Measurements from ENCODE around the gene GRID2. TPM values are rescaled to one million over a fixed set of nuclear protein-coding genes. Genes with fewer than 3 reads are reported as not detected.
"Not testable (repeated sequence)": the region's sequence is repeated elsewhere in the genome, so short reads cannot be mapped to it uniquely, and the experiment has no call there.

Gene GRID2
- total RNA-seq, 1 donor from 2014 or later: 33.8 TPM

DNA sequence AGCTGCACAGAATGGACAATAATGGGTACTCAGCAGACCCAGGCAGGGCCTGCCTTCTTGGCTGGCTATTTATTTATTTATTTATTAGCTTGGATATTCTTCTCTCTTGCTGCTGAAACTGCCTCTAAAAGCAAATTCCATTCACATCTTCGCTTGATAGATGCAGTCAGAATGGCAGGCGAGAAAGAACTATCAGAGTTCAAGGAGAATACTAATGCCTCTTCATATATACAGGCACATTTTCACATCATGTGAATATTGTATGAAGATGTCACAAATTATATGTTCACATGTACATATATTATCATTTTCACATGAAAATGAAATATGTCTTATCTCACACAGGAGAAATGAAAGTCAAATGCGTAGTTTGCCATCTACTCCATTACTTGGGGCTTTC is 1045.1 kb downstream of the GRID2 start:
- no peak for DNase-seq (ENCODE audit: low spot score in 2 of 2)
- FAIRE-seq: no peak

DNA sequence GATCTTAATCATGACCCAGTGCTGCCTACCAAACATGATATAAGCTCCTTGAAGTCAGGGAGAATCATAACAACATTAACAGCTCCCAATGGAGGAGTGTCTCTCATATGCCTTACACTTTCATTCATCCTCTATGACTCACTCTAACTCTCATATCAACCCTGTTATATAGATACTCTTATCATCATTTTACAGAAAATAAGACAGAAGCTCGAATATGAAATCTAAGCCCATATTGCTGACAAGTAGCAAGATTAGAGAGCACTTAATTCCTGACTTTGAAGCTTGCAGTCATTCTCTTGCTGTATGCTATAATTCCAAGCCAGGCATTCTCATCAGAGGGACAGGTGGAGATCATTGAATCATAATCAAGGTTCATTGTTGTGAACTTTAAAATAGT is 1048.1 kb downstream of the GRID2 start:
- DNase-seq (ENCODE audit: low spot score in 2 of 2) (no peak), FAIRE-seq (no peak)

DNA sequence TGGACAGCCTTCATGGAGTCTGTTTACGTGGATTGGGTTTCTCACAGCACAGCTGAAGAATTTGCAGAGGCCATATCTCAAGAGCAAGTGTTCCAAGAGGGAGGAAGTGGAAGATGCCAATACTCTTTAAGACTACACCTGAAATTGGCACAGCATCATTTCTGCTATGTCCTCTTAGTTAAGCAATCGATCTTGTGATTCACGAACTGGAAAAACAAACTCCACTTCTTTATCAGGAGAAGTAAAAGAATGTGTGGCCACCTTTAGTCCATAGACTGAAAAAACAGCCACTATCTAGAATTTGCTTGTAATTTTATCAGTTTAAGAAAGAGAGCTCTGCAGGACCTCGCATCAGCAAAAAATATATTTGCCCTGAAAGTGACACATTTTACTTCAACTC is 1051.6 kb downstream of the GRID2 start:
- no peak for FAIRE-seq
- no peak for DNase-seq (ENCODE audit: low spot score in 2 of 2)

- FAIRE-seq: no peak
- DNase-seq (ENCODE audit: low spot score in 2 of 2): no peak
Measured at GRCh38 chr4:93359586-93359985, 1055.8 kb downstream of the GRID2 start.

- not testable (repeated sequence) for FAIRE-seq; DNase-seq (ENCODE audit: low spot score in 2 of 2)
Measured at GRCh38 chr4:93366169-93366755, 1062.5 kb downstream of the GRID2 start.

GRCh38 chr4:93368968-93369367 is 1065.2 kb downstream of the GRID2 start:
- FAIRE-seq (no peak), DNase-seq (ENCODE audit: low spot score in 2 of 2) (no peak)

DNA sequence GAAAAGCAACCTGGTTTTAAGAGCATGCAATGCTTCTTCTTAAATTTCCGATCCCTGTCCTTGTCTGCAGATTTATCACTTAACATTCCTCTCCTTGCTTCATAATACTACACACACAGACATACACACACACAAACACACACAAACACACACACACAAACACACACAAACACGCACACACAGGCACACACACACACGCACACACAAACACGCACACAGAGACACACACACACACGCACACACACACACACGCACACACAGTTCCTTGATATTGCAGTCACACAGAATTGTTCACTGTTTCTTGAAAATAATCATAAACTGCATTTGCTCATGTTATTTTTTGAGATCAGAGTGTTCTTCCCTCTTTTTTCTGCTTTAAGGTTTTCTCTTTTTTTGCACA is 1066.5 kb downstream of the GRID2 start:
- DNase-seq (ENCODE audit: low spot score in 2 of 2): no peak
- no peak for FAIRE-seq

DNA sequence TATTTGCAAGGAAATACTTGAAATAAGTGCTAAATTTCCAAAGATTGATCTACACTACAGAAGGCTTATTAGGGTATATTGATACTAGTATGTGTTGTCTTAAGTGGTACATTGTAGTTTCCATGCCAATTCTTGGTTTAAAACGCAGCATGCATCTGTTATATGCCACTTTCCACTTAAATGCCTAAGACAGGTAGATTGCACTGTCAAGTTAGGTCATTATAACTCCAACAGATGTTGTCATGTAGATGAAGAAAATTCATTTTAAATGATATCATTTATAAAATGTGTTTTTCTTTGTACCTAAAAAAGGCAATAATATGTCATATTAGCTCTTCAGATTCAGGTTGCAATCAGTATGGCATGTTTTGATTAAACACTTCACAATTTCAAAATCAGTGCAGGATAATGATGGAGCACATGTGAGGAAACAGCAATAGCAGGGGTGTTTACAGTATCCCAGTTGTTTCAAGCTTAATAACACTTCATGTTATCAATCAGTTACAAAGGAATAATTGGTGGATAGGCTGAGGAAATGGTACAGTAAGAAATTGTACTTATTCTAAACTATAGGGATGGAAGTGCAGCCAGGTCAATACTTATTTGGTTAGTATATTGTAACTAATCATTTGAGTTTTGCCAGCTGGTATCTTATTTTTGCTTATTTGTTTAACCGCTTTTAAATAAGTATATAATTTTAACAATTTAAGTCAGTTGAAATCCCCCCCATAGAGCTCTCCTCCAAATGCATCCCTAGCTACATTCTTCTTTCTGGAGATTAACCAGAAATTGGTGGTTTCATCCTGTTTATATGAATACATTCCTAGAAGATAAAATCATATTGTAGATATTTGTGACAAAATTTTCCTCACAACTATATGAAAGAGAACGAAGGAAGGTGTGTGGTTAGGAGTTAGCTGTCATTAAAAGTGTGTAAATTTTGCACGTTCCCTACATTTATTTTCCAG is 1070.4 kb downstream of the GRID2 start:
- no peak for DNase-seq (ENCODE audit: low spot score in 2 of 2)
- no peak for FAIRE-seq

- no peak for FAIRE-seq
- no peak for DNase-seq (ENCODE audit: low spot score in 2 of 2)
Measured at GRCh38 chr4:93384241-93384640, 1080.5 kb downstream of the GRID2 start.

DNA sequence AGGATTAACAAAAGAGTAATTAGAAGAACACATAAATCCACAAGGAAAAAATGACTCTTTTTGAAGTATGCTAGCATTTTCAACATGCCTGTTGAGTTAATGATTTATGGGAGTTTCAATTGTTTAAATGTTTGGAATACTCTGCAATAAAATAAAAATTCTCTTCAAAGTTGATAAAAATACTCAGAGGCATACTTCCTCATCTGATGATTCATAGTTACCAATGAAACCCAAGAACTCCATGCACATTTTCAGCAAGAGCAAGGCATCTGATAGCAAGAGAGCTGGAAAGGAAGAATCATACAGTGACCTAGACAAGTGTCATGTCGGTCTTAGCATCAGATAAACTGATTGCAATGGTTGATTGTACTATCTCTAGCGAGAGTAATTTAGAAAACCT is 1081.1 kb downstream of the GRID2 start:
- FAIRE-seq: no peak
- no peak for DNase-seq (ENCODE audit: low spot score in 2 of 2)

DNA sequence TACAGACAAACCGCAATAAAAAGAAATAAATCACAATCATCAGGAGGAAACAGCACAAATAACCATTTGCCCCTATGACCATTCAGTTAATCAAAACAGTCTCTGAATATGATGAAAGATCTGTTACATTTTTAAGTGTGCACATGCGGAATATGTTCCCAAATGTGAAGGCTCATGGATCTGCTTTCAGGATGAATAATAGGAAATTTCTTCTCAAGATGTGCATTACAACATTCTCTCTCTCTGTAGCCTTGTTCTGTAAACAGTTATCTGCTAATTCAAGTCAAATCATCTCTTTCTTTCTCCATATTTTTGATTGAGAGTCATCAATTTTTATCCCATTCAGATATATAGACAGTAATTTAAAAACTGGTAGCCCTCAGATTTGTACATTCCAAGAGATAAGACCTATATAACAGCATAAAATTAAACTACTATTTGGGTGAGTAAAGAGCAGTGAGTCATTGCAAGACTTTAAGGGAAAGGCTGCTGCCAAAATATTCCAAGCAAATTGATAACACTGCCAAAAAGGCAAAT is 1090.8 kb downstream of the GRID2 start:
- DNase-seq (ENCODE audit: low spot score in 2 of 2): no peak

GRCh38 chr4:93396272-93396671 is 1092.5 kb downstream of the GRID2 start:
- FAIRE-seq (no peak), DNase-seq (ENCODE audit: low spot score in 2 of 2) (no peak)

More for the DNA sequence above, 1090.8 kb downstream of the GRID2 start:
- no peak for FAIRE-seq

DNA sequence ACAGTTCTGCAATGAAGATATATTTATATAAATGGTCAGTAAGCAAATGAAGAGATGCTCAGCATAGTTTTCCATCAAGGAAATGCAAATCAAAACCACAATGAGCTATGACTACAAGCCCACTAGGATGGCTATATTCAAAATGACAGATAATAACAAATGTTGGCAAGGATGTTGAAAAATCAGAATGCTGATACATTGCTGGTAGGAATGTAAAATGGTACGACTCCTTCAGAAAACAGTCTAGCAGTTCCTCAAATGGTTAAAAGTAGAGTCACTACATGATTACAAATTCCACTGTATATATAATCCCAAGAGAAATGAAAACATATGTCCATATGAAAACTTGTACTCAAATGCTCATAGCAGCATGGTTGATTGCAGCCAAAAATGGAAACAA is 1099.8 kb downstream of the GRID2 start:
- DNase-seq (ENCODE audit: low spot score in 2 of 2) (no peak), FAIRE-seq (no peak)

DNA sequence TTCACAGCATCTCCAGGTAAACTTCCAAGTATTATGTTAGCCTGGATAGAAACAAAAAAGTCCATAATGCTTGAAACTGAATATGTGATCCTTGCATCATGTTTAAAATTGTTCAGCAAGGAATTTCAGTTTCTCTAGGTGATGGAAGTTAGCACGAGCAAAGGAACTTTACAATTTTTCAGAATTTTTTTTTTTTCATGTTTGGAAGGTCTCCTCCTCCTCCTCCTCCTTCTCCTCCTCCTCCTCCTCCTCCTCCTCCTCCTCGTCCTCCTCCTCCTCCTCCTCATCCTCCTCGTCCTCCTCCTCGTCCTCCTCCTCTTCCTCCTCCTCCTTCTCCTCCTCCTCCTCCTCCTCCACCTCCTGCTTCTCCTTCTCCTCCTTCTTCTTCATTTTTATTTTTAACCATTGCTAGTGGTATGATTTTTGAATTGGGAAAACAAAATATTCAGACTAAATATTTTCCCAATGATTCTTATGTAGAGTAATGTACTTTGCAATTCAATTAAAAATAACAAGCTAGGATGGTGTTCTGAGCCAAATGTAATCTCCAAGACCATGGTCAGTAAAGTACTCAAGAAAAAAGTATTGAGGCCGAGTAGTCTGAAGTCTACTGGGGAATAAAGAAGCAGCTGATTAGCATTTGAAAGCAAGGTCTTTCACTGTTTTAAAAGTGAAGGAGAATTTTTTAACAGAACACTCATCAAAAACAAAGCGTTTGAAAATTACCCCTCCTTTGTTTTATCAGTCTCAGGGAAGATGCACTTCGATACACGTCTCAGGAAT is 1103.9 kb downstream of the GRID2 start:
- no peak for DNase-seq (ENCODE audit: low spot score in 2 of 2)
- FAIRE-seq: no peak

GRCh38 chr4:93409035-93409434 is 1105.3 kb downstream of the GRID2 start:
- DNase-seq (ENCODE audit: low spot score in 2 of 2): no peak

DNA sequence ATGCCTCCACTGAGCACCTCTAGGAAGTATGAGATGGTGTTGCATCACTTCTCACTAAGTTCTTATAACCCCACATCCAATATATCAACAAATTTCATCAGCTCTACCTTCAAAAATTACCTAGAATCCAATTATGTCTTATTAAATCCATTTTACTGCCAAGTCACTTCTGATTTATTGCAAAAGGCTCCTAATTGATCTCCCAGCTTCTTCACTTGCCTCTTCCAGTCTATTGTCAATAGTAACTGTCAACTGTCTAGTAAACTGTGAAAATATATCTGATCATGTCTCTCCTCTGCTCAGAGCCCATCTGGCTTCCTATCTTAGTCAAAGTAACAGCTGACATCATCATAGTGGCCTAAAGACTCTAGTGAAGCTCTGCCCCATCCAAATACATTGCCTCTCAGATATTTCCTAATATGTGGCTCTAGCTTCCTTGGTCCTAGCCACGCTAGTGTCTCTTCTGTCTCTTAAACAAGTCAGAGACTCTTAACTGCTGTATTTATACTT is 1110.3 kb downstream of the GRID2 start:
- FAIRE-seq: no peak
- DNase-seq (ENCODE audit: low spot score in 2 of 2): no peak

More at GRCh38 chr4:93409035-93409434, 1105.3 kb downstream of the GRID2 start:
- FAIRE-seq: no peak

GRCh38 chr4:93416344-93417128 is 1112.8 kb downstream of the GRID2 start:
- FAIRE-seq: no peak
- no peak for DNase-seq (ENCODE audit: low spot score in 2 of 2)

DNA sequence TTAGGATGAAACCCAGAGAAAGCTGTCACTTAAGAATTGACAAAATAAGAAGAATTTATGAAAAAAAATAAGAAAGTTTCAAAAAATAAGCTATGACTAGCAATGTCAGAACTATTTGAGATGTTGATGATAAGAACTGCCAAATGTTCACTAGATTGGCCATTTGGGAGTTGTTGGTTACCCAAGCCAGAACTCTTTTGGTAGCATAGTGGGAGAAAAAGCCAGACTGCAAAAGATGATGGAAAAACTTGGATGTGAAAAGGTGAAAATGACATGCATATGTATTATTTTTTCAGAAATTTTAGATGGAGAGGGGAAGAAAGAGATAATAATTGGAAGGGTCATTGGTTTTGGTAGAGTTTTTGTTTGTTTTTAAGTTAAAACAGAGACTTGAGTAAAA is 1127.6 kb downstream of the GRID2 start:
- DNase-seq (ENCODE audit: low spot score in 2 of 2): no peak
- no peak for FAIRE-seq

GRCh38 chr4:93433840-93434239 is 1130.1 kb downstream of the GRID2 start:
- no peak for DNase-seq (ENCODE audit: low spot score in 2 of 2)
- FAIRE-seq: no peak

Measured in frontal cortex (tissue), 4 donors.